ENCODE data around the gene C9.
"Not testable (repeated sequence)": the region's sequence is repeated elsewhere in the genome, so short reads cannot be mapped to it uniquely, and the experiment has no call there.

The C9 gene

GRCh38 chr5:39238366-39239105 is 125.8 kb downstream of the C9 start:
- CTCF ChIA-PET = interaction anchor here (1.3 to 2.4 kb wide), 2 partner anchors 8 to 21 kb away, joined by 3 to 7 read pairs; no protein-coding TSS in a partner anchor
- no peak for TF ChIP-seq CTCF (IDR thresholded peaks at IDR 0.05; ENCODE audit: control extremely low read depth, extremely low read depth, low read depth, missing control alignments)
- DNase-seq (ENCODE audit: extremely low spot score) = no peak
- POLR2A ChIA-PET = no interaction called here

GRCh38 chr5:39236718-39237117 is 127.6 kb downstream of the C9 start:
- ChIA-PET POLR2A (no interaction called here), CTCF (interaction anchor here (1.3 to 3.5 kb wide), 3 partner anchors 9 to 18 kb away, joined by 3 to 17 read pairs (median 6); partner anchors contain the start of gene FYB1)
- DNase-seq (ENCODE audit: extremely low spot score) = no peak
- TF ChIP-seq CTCF (IDR thresholded peaks at IDR 0.05; ENCODE audit: control extremely low read depth, extremely low read depth, low read depth, missing control alignments) = no peak

GRCh38 chr5:39235648-39236047 is 128.6 kb downstream of the C9 start:
- POLR2A ChIA-PET = no interaction called here
- CTCF ChIA-PET = interaction anchor here (0.9 to 3.5 kb wide), 4 partner anchors 9 to 48 kb away, joined by 3 to 17 read pairs (median 5); partner anchors contain the start of gene FYB1
- DNase-seq (ENCODE audit: extremely low spot score) = no peak
- TF ChIP-seq CTCF (IDR thresholded peaks at IDR 0.05; ENCODE audit: control extremely low read depth, extremely low read depth, low read depth, missing control alignments) = no peak

GRCh38 chr5:39234494-39234893 is 129.8 kb downstream of the C9 start:
- POLR2A ChIA-PET = not testable (repeated sequence)
- CTCF ChIA-PET = interaction anchor here (3.5 kb wide), 1 partner anchor 16 kb away, joined by 17 read pairs; the partner anchor contains the start of gene FYB1

More at GRCh38 chr5:39234494-39234893, 129.8 kb downstream of the C9 start:
- DNase-seq (ENCODE audit: extremely low spot score) = not testable (repeated sequence)
